NOMO-1 treated with DMSO at 0.1 percent for 48 hours (cell line): ENCODE results near the gene PTPN13.

Experiments
- DNase-seq: peaks from one replicate; lab custom pipeline; 2025; ENCODE audit not compliant: unreplicated experiment; lab: John Stamatoyannopoulos, UW

PTPN13 gene

GRCh38 chr4:86815653-86816052 lies 221.5 kb downstream of the PTPN13 start:
- no peak for DNase-seq

DNA sequence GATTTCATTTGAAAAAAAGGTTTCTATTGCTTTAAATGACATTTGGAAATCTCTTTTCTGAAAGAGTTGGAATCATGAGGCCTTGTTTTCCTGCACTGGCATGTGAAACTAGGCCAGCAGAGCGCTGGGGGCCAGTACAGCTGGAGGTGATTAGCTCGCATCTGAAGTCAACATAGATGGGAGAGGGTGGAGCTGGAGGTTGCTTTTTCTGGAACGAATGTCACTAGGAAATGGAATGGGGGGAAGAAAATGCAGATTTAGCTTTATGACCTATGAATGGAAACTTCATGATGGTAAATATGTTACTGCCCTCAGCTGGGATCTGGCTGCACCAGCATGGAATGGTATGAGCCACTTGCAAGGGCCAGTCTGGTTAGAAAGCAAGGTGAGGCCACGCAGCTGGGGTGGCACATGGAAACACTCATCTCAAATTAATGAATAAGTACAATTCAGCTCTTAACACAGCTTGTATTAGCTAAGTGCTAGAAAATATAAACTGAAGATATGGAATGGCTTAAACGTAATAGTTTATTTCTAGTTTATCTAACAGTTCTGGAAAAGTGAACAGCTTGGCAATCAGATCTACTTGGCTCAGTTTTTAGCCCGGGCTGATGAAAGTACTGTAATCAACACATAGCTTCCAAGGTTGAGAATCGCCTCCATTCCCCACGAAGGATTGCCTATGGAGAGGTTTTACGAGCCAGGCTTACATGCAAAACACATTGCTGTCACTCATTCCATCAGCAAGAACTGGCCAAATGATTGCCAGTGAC lies 222.6 kb downstream of the PTPN13 start:
- DNase-seq, result no peak

DNA sequence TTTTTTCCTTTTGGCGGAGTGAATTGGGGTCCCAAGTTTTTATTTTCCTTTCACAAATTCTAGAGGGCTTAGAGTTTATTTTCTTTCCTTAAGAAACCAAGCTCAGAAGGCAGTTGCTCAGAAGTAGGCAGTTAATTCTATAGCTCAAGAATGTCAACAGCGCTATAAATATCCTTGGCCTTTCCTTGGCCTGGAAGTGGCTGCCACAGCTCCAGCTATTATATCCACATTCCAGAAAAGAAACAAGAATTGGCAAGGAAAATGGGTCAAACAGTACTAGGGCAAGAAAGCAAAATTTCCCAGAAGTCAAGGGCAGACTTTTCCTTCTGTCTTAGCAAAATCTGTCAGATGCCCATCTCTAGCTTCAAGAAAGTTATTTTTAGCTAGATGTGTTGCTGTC lies 224.1 kb downstream of the PTPN13 start:
- no peak for DNase-seq

GRCh38 chr4:86818841-86819240 lies 224.7 kb downstream of the PTPN13 start:
- no peak for DNase-seq

- DNase-seq, result no peak
Observed at GRCh38 chr4:86819561-86819960, 225.4 kb downstream of the PTPN13 start.

GRCh38 chr4:86821151-86821550 lies 227.0 kb downstream of the PTPN13 start:
- no peak for DNase-seq

DNA sequence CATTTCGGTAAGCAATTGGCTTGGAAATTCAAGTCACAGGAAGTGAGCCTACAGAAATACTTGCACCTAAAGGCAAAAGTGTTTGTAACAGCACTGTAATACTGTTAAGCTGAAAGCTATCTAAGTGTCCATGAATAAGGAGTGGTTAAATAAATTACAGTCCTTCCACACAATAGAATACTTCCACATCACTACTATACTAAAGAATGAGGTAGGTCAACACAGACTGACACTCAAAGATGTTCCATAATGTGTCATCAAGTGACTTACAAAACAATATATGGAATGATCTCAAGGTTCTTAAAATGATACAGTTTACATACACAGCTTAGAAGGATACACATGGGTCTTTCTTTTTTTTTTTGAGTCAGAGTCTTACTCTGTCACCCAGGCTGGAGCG lies 228.0 kb downstream of the PTPN13 start:
- no peak for DNase-seq

DNA sequence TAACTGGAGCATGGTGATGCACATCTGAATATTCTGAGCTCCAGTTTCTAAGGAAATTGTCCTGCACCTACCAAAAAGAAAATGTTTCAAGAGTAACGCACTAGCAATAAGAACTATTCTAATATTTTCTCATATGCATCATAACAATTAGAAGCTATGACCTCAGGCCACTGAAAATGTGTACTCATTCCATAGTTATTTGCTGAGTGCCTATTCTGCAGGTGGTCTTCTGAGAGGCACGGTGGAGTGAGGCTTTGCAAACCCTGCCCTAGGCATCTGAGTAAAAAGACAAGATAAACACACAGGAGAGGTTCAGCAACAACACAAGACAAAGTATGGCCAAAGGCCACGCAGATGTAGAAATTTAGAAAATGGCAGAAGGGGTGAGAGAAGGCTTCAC lies 231.4 kb downstream of the PTPN13 start:
- no peak for DNase-seq

DNA sequence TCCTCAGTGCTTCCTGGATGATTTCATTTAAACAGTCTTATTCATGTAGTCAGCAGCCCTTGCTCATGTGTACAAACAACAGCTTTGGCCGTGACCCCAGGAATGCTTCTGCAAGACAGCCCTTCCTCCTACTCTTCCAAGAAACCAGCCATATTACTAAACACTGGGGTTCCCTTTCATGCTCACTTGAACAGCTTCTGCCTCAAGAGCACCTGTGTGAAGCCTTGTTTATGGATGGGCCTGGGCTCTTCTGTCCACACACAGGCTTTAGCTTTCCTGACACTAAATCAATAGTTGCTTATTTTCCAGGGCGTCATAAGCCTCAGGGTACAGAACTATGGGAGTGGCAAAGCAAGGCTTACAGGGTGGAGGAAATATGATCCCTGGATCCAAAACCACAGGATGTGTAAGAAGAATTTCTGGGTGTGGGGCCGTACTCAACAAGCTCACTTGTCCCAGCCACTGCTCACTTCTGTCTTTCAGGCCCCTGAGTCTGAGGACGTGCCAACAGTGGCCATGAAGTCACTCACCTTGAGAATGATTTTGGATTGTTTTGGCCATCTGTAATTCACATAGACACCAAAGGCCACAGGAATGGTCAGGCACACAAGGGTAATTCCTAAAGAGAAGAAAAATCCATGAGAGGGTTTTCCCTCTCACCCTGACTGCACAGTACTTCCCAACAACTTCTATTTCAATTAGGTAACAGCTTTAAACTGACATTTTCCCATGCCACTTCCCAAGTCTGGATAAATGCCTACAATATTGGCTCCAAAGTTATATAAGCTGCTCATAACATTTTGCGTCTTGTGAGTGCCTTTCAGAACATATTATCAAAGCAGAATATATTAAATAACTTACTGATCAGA lies 237.4 kb downstream of the PTPN13 start:
- no peak for DNase-seq

GRCh38 chr4:86833615-86834014 lies 239.5 kb downstream of the PTPN13 start:
- DNase-seq, result no peak

- DNase-seq, result no peak
Observed at GRCh38 chr4:86834901-86835300, 240.8 kb downstream of the PTPN13 start.

GRCh38 chr4:86835677-86836076 lies 241.6 kb downstream of the PTPN13 start:
- DNase-seq, result no peak

- DNase-seq, result no peak
Observed at GRCh38 chr4:86837691-86838503, 243.8 kb downstream of the PTPN13 start.

- no peak for DNase-seq
Observed at GRCh38 chr4:86840858-86841257, 246.7 kb downstream of the PTPN13 start.

- no peak for DNase-seq
Observed at GRCh38 chr4:86841309-86841708, 247.2 kb downstream of the PTPN13 start.

GRCh38 chr4:86845593-86845992 lies 251.5 kb downstream of the PTPN13 start:
- no peak for DNase-seq

DNA sequence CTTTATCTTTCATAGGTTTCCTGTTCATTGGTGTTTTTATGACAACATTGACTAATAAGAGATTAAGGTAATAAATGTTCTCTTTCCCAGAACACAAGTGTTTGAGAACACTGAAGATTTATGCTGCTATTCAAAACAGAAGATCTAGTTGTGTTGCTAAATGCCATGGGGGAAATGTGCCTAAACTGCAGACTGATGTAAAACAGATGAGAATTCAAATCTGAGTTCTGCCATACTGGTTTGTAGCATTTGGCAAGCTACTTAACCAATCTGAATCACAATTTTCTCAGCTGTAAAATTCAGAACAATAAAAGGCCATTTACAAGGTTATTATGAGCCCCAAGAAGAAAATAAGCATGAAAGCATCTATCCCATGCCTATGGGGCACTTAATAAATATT lies 252.8 kb downstream of the PTPN13 start:
- DNase-seq, result no peak

- no peak for DNase-seq
Observed at GRCh38 chr4:86847571-86847970, 253.5 kb downstream of the PTPN13 start.

DNA sequence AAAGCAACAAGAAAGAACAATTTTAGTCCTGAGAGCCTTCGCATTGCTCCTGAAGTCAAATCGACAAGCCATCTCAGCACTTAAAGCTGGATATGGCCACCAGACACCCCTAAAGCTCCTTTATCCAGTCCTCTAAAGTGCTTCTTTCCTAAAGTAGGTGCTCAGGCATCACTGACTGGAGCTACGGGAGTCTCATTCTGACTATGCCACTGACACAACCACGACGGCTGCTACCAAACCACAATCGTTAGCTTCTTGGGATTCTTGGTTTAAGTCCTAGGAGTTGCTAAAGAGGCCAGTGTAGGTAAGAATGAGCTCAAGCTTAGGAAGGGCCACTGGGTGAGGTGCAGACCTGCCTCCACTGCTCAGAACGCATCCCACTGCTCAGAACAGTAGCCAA lies 254.0 kb downstream of the PTPN13 start:
- no peak for DNase-seq

DNA sequence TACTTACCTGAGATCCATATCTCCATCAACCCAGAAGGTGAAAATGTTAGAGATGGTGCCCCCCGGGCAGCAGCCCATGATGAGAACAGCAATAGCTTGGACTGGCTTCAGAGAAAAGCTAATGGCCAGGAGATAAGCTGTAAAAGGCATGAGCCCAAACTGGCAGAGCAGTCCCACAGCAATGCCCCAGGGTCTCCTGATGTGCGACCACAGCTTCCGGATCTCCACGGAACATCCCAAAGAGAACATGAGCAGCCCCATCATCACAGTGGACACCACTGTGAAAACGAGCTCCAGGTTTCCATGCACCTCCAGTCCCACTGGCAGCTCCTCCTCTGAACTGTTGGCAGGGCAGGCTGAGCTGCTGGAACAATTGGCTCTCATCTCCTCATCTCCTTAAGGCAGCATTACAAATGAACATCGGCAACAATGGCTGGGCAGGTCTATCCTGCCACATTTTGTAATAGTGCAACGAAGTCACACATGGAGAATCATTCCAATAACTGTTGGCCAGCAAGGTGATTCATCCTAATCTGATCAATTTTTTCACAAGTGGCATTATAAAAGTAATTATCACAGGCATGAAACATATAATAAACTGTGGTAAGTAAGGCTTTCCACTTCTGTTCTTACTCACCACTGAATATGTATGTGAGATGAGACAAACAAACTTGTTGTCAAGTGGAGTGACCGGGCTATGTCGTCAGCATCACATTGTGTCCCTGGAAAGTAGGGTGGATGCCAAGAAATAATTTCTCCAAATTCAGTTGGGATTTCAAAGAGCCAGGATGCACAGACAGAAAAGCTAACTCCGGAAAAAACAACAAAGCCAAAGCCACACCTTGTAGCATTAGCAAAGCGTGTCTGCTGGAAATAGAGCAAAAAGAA lies 254.9 kb downstream of the PTPN13 start, which contains the start of gene SLC10A6:
Gene SLC10A6 (minus strand): TSS at position 653 of the 888 bp plus-strand sequence. CDS start 269 bp downstream, at position 384.
- no peak for DNase-seq
